Brain microvascular endothelial cell (primary cell): Measurements from ENCODE around the gene PXT1.

Source experiments
- DNase-seq: peaks from one replicate; pipeline ENCODE4 v3.0.0-alpha.2; 2020
- H3K27ac ChIP-seq: fragments of 250-450 bp; sonication (Bioruptor Pico); 2 replicates; pipeline ENCODE4 v1.5.1; 2020; ENCODE audit warnings: mild to moderate bottlenecking, moderate library complexity
- H3K27me3 ChIP-seq: fragments of 250-450 bp; sonication (Bioruptor Pico); replicated peaks from 2 replicates; pipeline ENCODE4 v1.5.1; 2020; ENCODE audit warnings: mild to moderate bottlenecking
- H3K36me3 ChIP-seq: fragments of 250-450 bp; sonication (Bioruptor Pico); replicated peaks from 2 replicates; pipeline ENCODE4 v1.5.1; 2020; ENCODE audit warnings: mild to moderate bottlenecking
- H3K4me3 ChIP-seq: 2 replicates; pipeline ENCODE4 v1.5.1; 2011; ENCODE audit warnings: low read depth, mild to moderate bottlenecking, control low read depth, low read length, moderate library complexity
- CTCF ChIP-seq: IDR thresholded peaks from 2 replicates; pipeline ENCODE4 v1.5.1; 2011; ENCODE audit warnings: low read depth, mild to moderate bottlenecking, moderate library complexity, low read length, control low read depth, inconsistent platforms; ENCODE audit errors: missing control alignments
- in situ Hi-C: cut with HindIII; loops from 2 replicates; pipeline ENCODE4 v1.10.0; 2017; ENCODE audit warnings: low sequenced_read_pairs, low pct_ligation_motif_present

Gene PXT1

GRCh38 chr6:36355819-36356218, 86.8 kb downstream of the PXT1 start:
- H3K27ac ChIP-seq, result no peak overlapping the region
- no peak for DNase-seq
- no peak for TF ChIP-seq CTCF
- H3K4me3 ChIP-seq, result no peak overlapping the region
- in situ Hi-C loops, result no loop called here
- no peaks in the 10 kb centered on the region for H3K36me3 ChIP-seq
- H3K27me3 ChIP-seq, result no peaks in the 10 kb centered on the region

GRCh38 chr6:36353411-36353915, 89.2 kb downstream of the PXT1 start:
- no peak for DNase-seq
- no peak for TF ChIP-seq CTCF
- no peaks in the 10 kb centered on the region for H3K27me3 ChIP-seq
- in situ Hi-C loops, result no loop called here
- no peaks in the 10 kb centered on the region for H3K36me3 ChIP-seq
- H3K27ac ChIP-seq, result no peak overlapping the region
- no peak overlapping the region for H3K4me3 ChIP-seq

- in situ Hi-C loops, result no loop called here
- Histone ChIP-seq H3K4me3 (no peak overlapping the region), H3K27me3 (no peaks in the 10 kb centered on the region), H3K36me3 (no peaks in the 10 kb centered on the region), H3K27ac (no peak overlapping the region)
- no peak for DNase-seq
- TF ChIP-seq CTCF, result no peak
These were observed 90.0 kb downstream of the PXT1 start for GRCh38 chr6:36352477-36353157.

- peak; percentile 98 for DNase-seq
- Histone ChIP-seq H3K36me3 (no peaks in the 10 kb centered on the region), H3K27ac (peak overlapping the region; percentile 97), H3K4me3 (no peak overlapping the region), H3K27me3 (no peaks in the 10 kb centered on the region)
- no peak for TF ChIP-seq CTCF
- in situ Hi-C loops, result no loop called here
These were observed 91.7 kb downstream of the PXT1 start for GRCh38 chr6:36350681-36351571.

GRCh38 chr6:36350082-36350481, 92.6 kb downstream of the PXT1 start:
- peak overlapping the region; percentile 97 for H3K27ac ChIP-seq

More at GRCh38 chr6:36350082-36350481, 92.6 kb downstream of the PXT1 start:
- Histone ChIP-seq H3K4me3 (no peak overlapping the region), H3K36me3 (no peaks in the 10 kb centered on the region), H3K27me3 (no peaks in the 10 kb centered on the region)
- in situ Hi-C loops, result no loop called here
- peak; percentile 59 for DNase-seq
- no peak for TF ChIP-seq CTCF
